KMS-11 (cell line): ENCODE measurements around the gene MACROH2A1.

Source experiments
- H2AFZ ChIP-seq: fragments of 200-600 bp; sonication (generic); 2 replicates; pipeline ENCODE4 v1.6.1; 2016; ENCODE audit warnings: antibody characterized with exemption, mixed run types, low read depth
- H3K27ac ChIP-seq: fragments of 200-600 bp; sonication (generic); 2 replicates; pipeline ENCODE4 v1.6.1; 2016; ENCODE audit warnings: mild to moderate bottlenecking, mixed run types
- H3K27me3 ChIP-seq: fragments of 200-600 bp; sonication (generic); 2 replicates; pipeline ENCODE4 v1.6.1; 2017; ENCODE audit warnings: mild to moderate bottlenecking, low read depth, mixed run types, moderate library complexity; ENCODE audit not compliant: insufficient read depth
- H3K36me3 ChIP-seq: fragments of 200-600 bp; sonication (generic); 2 replicates; pipeline ENCODE4 v1.6.1; 2017; ENCODE audit warnings: mild to moderate bottlenecking, mixed run types; ENCODE audit not compliant: insufficient read depth
- H3K4me1 ChIP-seq: fragments of 200-600 bp; sonication (generic); 2 replicates; pipeline ENCODE4 v1.6.1; 2016; ENCODE audit warnings: mild to moderate bottlenecking, low read depth, mixed run types; ENCODE audit not compliant: poor library complexity, severe bottlenecking
- H3K4me2 ChIP-seq: fragments of 200-600 bp; sonication (generic); 2 replicates; pipeline ENCODE4 v1.7.0; 2016; ENCODE audit warnings: mild to moderate bottlenecking, mixed run types
- H3K4me3 ChIP-seq: fragments of 200-600 bp; sonication (generic); IDR thresholded peaks from 2 replicates; pipeline ENCODE4 v1.6.1; 2017; ENCODE audit warnings: low read depth, low read length, mixed read lengths; ENCODE audit not compliant: insufficient read depth
- H3K79me2 ChIP-seq: fragments of 200-600 bp; sonication (generic); 2 replicates; pipeline ENCODE4 v1.6.1; 2016; ENCODE audit warnings: low read depth, mixed run types; ENCODE audit not compliant: insufficient read depth
- H3K9ac ChIP-seq: fragments of 200-600 bp; sonication (generic); 2 replicates; pipeline ENCODE4 v1.6.1; 2016; ENCODE audit warnings: mild to moderate bottlenecking, mixed run types
- H4K20me1 ChIP-seq: fragments of 200-600 bp; sonication (generic); 2 replicates; pipeline ENCODE4 v1.6.1; 2016; ENCODE audit warnings: mild to moderate bottlenecking, mixed run types; ENCODE audit not compliant: insufficient read depth
- TF ChIP-seq, protein P1 (sequence below): fragments of 200-600 bp; sonication (generic); conservative IDR thresholded peaks from 2 replicates; pipeline ENCODE4 v1.6.1; 2017; ENCODE audit warnings: low read depth, mild to moderate bottlenecking, antibody characterized with exemption, low read length, moderate library complexity, mixed read lengths

MACROH2A1 gene

DNA sequence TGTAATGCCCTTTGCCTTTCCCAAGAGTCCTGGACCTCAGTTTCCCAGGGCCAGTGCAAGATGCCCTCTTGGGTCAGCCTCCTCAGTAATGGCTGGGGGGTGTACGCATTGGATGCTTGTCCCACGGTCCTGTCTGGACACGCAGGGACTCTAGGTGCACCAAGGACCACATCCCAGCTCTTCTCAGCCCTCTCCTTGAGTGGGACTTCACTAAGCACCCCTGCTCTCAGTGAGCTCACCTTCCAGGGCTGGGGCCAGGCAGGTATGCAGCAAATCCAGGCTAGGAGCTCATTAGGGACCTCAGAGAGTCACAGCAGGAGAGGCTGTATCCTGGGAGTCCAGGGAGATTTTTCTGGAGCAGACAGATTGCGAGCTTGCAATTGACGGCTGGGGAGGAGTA is 59.8 kb downstream of the MACROH2A1 start:
- TF ChIP-seq, protein P1, sequence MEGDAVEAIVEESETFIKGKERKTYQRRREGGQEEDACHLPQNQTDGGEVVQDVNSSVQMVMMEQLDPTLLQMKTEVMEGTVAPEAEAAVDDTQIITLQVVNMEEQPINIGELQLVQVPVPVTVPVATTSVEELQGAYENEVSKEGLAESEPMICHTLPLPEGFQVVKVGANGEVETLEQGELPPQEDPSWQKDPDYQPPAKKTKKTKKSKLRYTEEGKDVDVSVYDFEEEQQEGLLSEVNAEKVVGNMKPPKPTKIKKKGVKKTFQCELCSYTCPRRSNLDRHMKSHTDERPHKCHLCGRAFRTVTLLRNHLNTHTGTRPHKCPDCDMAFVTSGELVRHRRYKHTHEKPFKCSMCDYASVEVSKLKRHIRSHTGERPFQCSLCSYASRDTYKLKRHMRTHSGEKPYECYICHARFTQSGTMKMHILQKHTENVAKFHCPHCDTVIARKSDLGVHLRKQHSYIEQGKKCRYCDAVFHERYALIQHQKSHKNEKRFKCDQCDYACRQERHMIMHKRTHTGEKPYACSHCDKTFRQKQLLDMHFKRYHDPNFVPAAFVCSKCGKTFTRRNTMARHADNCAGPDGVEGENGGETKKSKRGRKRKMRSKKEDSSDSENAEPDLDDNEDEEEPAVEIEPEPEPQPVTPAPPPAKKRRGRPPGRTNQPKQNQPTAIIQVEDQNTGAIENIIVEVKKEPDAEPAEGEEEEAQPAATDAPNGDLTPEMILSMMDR = no peak
- Histone ChIP-seq H2AFZ (no peak overlapping the region), H3K27ac (no peak overlapping the region), H3K9ac (no peak overlapping the region), H3K79me2 (no peaks in the 10 kb centered on the region), H3K36me3 (0 out of 2 replicates have a peak, but pooled peaks cover 3% of the 10 kb centered on the region), H4K20me1 (no peaks in the 10 kb centered on the region), H3K4me2 (no peak overlapping the region), H3K4me1 (no peaks in the 10 kb centered on the region), H3K4me3 (no peak overlapping the region), H3K27me3 (no peaks in the 10 kb centered on the region)

DNA sequence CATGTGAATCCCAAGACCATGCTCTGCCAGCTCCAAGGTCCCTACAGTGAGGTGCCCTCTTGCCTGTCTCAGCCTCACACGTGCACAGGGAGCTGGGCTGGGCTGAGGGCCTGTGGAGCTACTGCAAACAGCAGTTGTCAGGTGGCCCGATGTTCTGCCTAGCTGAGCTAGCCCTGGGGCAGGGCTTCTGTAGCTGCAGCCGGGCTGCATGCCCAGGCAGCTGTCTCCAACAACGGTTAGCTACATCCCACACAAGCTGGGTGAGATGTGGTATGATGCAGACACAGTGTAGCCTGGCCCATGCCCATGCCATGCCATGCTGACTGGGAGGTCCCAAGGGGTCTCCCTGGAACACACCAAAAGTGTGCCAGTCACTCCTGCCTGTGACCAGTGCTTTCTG is 62.0 kb downstream of the MACROH2A1 start:
- no peak overlapping the region for H3K4me3 ChIP-seq
- H2AFZ ChIP-seq = no peak overlapping the region
- no peaks in the 10 kb centered on the region for H3K27me3 ChIP-seq
- H3K36me3 ChIP-seq = 0 out of 2 replicates have a peak, but pooled peaks cover 3% of the 10 kb centered on the region
- TF ChIP-seq, protein P1 = no peak
- H4K20me1 ChIP-seq = no peaks in the 10 kb centered on the region
- no peak overlapping the region for H3K27ac ChIP-seq
- no peak overlapping the region for H3K4me2 ChIP-seq
- no peak overlapping the region for H3K9ac ChIP-seq
- H3K4me1 ChIP-seq = no peaks in the 10 kb centered on the region
- no peaks in the 10 kb centered on the region for H3K79me2 ChIP-seq

DNA sequence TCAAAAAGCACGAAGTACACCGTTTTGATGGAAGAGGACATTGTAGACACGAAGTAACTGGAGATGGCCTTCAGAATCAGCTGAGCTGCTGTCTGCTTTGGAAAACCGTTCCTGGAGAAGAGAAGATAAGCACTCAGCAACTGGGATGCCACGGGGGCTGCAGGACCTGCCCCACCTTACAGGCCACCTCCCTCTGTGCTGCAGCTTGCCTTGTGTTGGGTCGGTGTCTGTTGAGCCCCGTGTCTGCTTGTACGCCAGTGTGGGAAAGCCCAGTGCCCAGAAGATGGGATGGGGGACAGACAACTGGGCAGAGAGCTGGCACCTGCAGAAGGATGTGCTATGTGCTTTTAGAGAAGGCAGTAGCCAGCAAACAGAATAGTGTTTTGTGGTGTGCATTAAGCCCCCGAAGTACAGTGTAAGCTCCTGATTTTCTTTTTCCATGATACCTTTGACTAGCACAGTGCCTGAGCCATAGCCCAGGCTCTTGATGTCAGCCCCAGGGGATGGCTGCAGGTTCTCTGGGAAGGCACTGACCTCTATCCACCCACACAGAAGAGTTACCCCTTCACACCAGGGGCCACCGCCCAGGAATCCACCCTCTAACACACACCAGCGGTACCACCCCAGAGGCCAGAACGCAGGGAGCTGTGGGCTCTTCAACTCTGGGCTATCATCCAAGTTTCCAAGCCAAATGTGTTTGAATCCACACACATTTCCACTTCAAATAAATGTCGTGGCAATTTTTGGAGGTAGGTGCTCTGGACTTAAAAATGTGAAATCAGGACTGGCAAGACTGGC is 63.8 kb downstream of the MACROH2A1 start:
- H3K27me3 ChIP-seq = no peaks in the 10 kb centered on the region
- TF ChIP-seq, protein P1 = no peak
- H3K9ac ChIP-seq = no peak overlapping the region
- H3K4me2 ChIP-seq = no peak overlapping the region
- H4K20me1 ChIP-seq = no peaks in the 10 kb centered on the region
- H3K27ac ChIP-seq = no peak overlapping the region
- no peaks in the 10 kb centered on the region for H3K4me1 ChIP-seq
- 0 out of 2 replicates have a peak, but pooled peaks cover under 1% of the 10 kb centered on the region for H3K36me3 ChIP-seq
- no peak overlapping the region for H3K4me3 ChIP-seq
- no peaks in the 10 kb centered on the region for H3K79me2 ChIP-seq
- H2AFZ ChIP-seq = no peak overlapping the region

DNA sequence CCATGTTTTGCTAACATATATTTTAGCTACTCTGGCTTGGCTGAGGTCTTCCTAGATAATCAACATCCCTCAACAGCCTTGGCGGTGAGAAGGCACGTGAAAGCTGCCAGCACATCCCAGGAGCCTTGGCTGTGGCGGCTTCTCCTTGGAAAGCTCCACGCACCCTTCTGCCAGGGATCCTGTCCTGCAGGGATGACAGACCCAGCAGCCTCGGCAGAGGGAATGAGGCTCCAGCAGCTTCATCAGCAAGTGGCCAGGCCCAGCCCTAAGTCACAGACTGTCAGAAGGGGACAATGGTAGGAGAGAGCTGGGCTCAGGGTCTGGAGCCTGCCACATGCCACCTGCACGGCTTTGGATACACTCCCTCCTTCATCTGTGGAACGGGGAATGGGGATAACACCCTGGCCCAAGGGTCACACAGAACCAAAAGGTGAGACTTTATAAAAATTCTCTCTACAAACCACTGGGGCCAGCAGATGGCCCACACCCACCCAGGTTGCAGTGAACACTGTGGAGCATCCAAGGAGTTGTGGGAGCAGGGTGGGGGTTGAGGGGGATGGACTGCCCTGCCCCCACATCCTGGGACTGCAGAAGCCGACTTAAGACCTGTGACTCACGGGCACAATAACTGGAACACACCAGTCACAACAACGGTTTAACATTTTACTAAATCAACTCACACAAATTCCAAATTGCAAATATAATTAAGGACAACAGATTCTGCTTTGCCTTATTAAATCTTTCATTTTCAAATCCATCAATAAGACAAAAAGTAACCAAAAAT is 65.1 kb downstream of the MACROH2A1 start:
- H2AFZ ChIP-seq = no peak overlapping the region
- no peaks in the 10 kb centered on the region for H3K79me2 ChIP-seq
- no peaks in the 10 kb centered on the region for H3K27me3 ChIP-seq
- H3K4me1 ChIP-seq = no peaks in the 10 kb centered on the region
- H3K4me2 ChIP-seq = no peak overlapping the region
- no peak overlapping the region for H3K4me3 ChIP-seq
- H3K27ac ChIP-seq = no peak overlapping the region
- H4K20me1 ChIP-seq = no peaks in the 10 kb centered on the region
- no peak overlapping the region for H3K9ac ChIP-seq
- TF ChIP-seq, protein P1 = no peak
- no peaks in the 10 kb centered on the region for H3K36me3 ChIP-seq
